ENCODE measurements around the gene ASXL2.

The ASXL2 gene

DNA sequence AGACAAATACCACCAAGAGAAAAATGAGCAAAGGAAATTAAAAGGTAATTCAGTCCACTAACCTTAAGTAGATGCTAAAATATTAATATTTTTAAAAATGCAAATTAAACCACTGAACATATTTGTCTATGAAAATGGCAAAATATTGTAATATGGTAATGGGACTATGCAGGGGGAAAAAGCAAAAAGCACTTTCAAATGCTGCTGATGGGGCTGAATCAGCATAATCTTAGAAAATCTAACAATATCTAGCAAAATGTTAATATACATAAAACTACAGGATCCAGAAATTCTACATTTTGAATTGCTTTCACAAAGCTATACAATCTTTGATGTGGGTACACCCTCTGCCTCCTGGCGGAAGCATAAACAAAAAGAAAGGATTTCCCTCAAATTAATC lies 118.0 kb downstream of the ASXL2 start:
- no peak for TF ChIP-seq CTCF (IDR thresholded peaks at IDR 0.05; ENCODE audit: borderline replicate concordance, insufficient read depth, low read depth, low read length)
- no peak overlapping the region for H3K4me3 ChIP-seq (ENCODE audit: low read depth, low read length)

- TF ChIP-seq CTCF (IDR thresholded peaks at IDR 0.05; ENCODE audit: borderline replicate concordance, insufficient read depth, low read depth, low read length), result no peak
- no peak overlapping the region for H3K4me3 ChIP-seq (ENCODE audit: low read depth, low read length)
Observed at GRCh38 chr2:25758348-25758747, 119.9 kb downstream of the ASXL2 start.

DNA sequence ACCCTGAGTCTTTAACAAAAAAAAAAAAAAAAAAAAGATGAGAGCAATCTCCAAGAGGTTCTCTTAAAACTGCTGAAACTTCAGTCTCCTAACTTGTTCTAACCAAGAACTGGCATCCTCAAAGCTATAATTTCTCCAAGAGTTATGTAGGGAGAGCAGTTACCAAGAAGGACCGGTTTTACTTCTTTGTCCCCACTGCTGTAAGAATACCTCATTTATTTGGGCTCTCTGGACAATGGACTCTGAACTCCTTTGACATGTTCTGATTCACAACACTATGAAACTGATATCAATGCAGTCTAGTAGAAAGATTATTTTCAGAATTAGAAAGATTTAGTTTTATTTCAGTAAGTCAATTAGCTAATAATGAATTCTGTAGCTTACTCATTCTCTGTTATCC lies 120.4 kb downstream of the ASXL2 start:
- no peak for TF ChIP-seq CTCF (IDR thresholded peaks at IDR 0.05; ENCODE audit: borderline replicate concordance, insufficient read depth, low read depth, low read length)
- H3K4me3 ChIP-seq (ENCODE audit: low read depth, low read length), result no peak overlapping the region

- TF ChIP-seq CTCF (IDR thresholded peaks at IDR 0.05; ENCODE audit: borderline replicate concordance, insufficient read depth, low read depth, low read length), result no peak
- H3K4me3 ChIP-seq (ENCODE audit: low read depth, low read length), result no peak overlapping the region
Observed at GRCh38 chr2:25756536-25756935, 121.8 kb downstream of the ASXL2 start.

- no peak for TF ChIP-seq CTCF (IDR thresholded peaks at IDR 0.05; ENCODE audit: borderline replicate concordance, insufficient read depth, low read depth, low read length)
- no peak overlapping the region for H3K4me3 ChIP-seq (ENCODE audit: low read depth, low read length)
Observed at GRCh38 chr2:25749676-25750075, 128.6 kb downstream of the ASXL2 start.

DNA sequence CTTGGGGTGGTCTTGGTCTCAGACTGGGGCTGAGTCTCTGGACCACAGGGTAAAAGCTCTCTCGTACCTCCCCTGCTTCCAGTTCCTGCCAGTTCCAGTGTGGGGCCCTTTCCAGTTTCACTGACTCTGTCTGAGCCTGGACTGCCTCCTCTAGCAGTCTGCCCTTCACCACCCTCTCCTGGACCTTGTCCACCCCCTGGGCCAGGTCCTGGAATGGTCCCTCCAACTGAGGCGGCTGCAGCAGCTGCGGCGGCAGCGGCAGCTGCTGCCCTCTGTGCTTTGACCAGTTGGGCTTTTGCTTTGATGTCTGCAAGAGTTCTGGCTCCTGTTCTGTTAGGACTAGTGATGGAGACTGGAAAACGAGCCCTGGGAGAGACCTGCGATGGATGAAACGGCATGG lies 134.2 kb downstream of the ASXL2 start:
- H3K4me3 ChIP-seq (ENCODE audit: low read depth, low read length), result no peak overlapping the region
- no peak for TF ChIP-seq CTCF (IDR thresholded peaks at IDR 0.05; ENCODE audit: borderline replicate concordance, insufficient read depth, low read depth, low read length)

- TF ChIP-seq CTCF (IDR thresholded peaks at IDR 0.05; ENCODE audit: borderline replicate concordance, insufficient read depth, low read depth, low read length), result no peak
Observed at GRCh38 chr2:25743132-25743830, 135.0 kb downstream of the ASXL2 start.

More at GRCh38 chr2:25743132-25743830, 135.0 kb downstream of the ASXL2 start:
- H3K4me3 ChIP-seq (ENCODE audit: low read depth, low read length), result no peak overlapping the region
